Epithelial cell of proximal tubule (primary cell): ENCODE measurements around the gene NFS1. TPM values are rescaled to one million over a fixed set of nuclear protein-coding genes. Genes with fewer than 3 reads are reported as not detected.
"Not testable (repeated sequence)": the region's sequence is repeated elsewhere in the genome, so short reads cannot be mapped to it uniquely, and the experiment has no call there.

Experiments used
- DNase-seq: peaks from one replicate; pipeline ENCODE4 v3.0.0-alpha.2; 2011; ENCODE audit warnings: low read depth
- H3K4me3 ChIP-seq: 2 replicates; pipeline ENCODE4 v1.5.1; 2011; ENCODE audit warnings: low read depth, mild to moderate bottlenecking, low read length
- total RNA-seq: library from RNA; depleted of rRNA; stranded (reverse); fragments of >200 nt; gene quantifications from 2 replicates; pipeline ENCODE4 v1.2.3, GENCODE V29; 2015
- TF ChIP-seq, protein P1 (sequence below): conservative IDR thresholded peaks from 2 replicates; pipeline ENCODE4 v1.5.1; 2012; ENCODE audit warnings: low read depth, mild to moderate bottlenecking, low read length

NFS1 gene
- 10.3 and 39.9 TPM in 2 replicates for total RNA-seq

GRCh38 chr20:35699127-35699956 lies at the start of gene NFS1, which contains the start of gene ROMO1:
Gene NFS1, minus strand, starts transcription at chr20:35699352. Its CDS starts 64 bp downstream, at chr20:35699288.
Gene ROMO1, plus strand, starts transcription at chr20:35699405. Its CDS starts 228 bp downstream, at chr20:35699633.
- no peak for DNase-seq
- H3K4me3 ChIP-seq = peak within 1 kb of the TSS; percentile 84
- TF ChIP-seq, protein P1, sequence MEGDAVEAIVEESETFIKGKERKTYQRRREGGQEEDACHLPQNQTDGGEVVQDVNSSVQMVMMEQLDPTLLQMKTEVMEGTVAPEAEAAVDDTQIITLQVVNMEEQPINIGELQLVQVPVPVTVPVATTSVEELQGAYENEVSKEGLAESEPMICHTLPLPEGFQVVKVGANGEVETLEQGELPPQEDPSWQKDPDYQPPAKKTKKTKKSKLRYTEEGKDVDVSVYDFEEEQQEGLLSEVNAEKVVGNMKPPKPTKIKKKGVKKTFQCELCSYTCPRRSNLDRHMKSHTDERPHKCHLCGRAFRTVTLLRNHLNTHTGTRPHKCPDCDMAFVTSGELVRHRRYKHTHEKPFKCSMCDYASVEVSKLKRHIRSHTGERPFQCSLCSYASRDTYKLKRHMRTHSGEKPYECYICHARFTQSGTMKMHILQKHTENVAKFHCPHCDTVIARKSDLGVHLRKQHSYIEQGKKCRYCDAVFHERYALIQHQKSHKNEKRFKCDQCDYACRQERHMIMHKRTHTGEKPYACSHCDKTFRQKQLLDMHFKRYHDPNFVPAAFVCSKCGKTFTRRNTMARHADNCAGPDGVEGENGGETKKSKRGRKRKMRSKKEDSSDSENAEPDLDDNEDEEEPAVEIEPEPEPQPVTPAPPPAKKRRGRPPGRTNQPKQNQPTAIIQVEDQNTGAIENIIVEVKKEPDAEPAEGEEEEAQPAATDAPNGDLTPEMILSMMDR = no peak

- not testable (repeated sequence) for H3K4me3 ChIP-seq, DNase-seq
Measured at GRCh38 chr20:35744492-35744841, 45.3 kb upstream of the NFS1 start.

- TF ChIP-seq, protein P1 = no peak
- no peak overlapping the region for H3K4me3 ChIP-seq
Measured at GRCh38 chr20:35743693-35744491, 44.7 kb upstream of the NFS1 start.

DNA sequence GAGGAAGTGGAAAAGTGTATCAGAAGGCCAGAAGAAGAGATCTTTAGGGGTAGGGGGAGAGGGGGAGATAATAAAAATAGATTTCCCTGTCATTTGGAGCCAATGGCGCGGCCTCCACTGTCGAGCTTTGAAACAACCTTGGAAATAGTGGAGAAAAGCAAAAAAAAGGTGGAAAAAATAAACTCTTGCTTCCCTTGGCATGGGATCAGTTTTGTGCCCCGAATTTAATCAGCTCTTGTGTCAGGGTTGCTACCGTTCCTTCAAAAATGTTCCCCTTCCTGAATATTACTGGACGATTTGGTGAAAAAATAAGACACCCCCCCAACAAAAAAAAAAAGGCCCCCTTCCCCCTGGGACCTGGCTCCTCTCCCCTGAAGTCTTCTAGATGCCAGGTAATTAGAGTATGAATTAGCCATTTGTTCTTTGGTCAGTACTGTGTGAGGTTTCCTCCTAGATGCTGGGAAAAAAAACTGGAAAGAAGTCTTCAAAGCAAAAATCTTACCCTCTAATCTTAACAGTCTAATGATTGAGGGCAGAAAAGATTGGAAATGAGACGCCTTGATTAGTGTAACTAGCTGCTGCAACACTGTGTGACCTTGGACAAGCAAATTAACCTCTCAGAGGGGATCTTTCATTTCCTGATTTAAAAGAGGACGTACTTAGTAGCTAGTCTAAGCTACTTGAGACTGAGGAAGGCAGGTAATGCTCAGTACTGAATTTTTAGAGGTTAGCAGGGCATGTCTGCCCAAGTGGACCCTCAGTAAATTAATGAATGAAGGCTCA lies 43.8 kb upstream of the NFS1 start:
- DNase-seq = no peak
- H3K4me3 ChIP-seq = peak overlapping the region; percentile 88
- TF ChIP-seq, protein P1 = no peak

More at GRCh38 chr20:35743693-35744491, 44.7 kb upstream of the NFS1 start:
- DNase-seq = no peak

- H3K4me3 ChIP-seq = peak within 1 kb of the TSS; percentile 98
- TF ChIP-seq, protein P1 = peak; percentile 47
- DNase-seq = peak; percentile 99
Measured at GRCh38 chr20:35741892-35742740, 43.0 kb upstream of the NFS1 start, which contains the start of gene RBM39. Gene RBM39, minus strand, starts transcription at chr20:35742260. Its CDS starts 1,386 bp downstream, at chr20:35740874.

- TF ChIP-seq, protein P1 = peak; percentile 33
- peak overlapping the region; percentile 98 for H3K4me3 ChIP-seq
- DNase-seq = no peak
Measured at GRCh38 chr20:35739294-35740163, 40.4 kb upstream of the NFS1 start.
